ENCODE measurements around the gene FRMD6.

GRCh38 chr14:51733147-51733546 is 81.4 kb downstream of the FRMD6 start:
- no peak for TF ChIP-seq CTCF (IDR thresholded peaks at IDR 0.05; ENCODE audit: insufficient read depth, low read length, poor library complexity, severe bottlenecking)
- no peak for TF ChIP-seq EZH2phosphoT487 (conservative IDR thresholded peaks at IDR 0.05; ENCODE audit: low read length)
